ENCODE results near the gene TMEM140.

The TMEM140 gene

GRCh38 chr7:135164357-135165061 lies 16.6 kb downstream of the TMEM140 start:
- TF ChIP-seq CSDC2 (CRISPR knock-in tag; IDR thresholded peaks at IDR 0.05), result no peak
- no peak for TF ChIP-seq ZNF70 (CRISPR knock-in tag; IDR thresholded peaks at IDR 0.05)
- TF ChIP-seq CSRNP3 (CRISPR knock-in tag; IDR thresholded peaks at IDR 0.05), result no peak
- TF ChIP-seq PATZ1 (CRISPR knock-in tag; IDR thresholded peaks at IDR 0.05; ENCODE audit: borderline replicate concordance), result no peak
- TF ChIP-seq ZFP30 (CRISPR knock-in tag; IDR thresholded peaks at IDR 0.05), result no peak
- TF ChIP-seq ARNTL (CRISPR knock-in tag; IDR thresholded peaks at IDR 0.05; ENCODE audit: borderline replicate concordance, low read depth), result no peak
- TF ChIP-seq RARB (CRISPR knock-in tag; IDR thresholded peaks at IDR 0.05), result no peak
- TF ChIP-seq TSHZ2 (CRISPR knock-in tag; IDR thresholded peaks at IDR 0.05), result no peak
- no peak for TF ChIP-seq ZNF565 (CRISPR knock-in tag; conservative IDR thresholded peaks at IDR 0.05; ENCODE audit: low read depth)
- TF ChIP-seq ZNF8 (CRISPR knock-in tag; IDR thresholded peaks at IDR 0.05), result no peak
- TF ChIP-seq TCF4 (CRISPR knock-in tag; IDR thresholded peaks at IDR 0.05; ENCODE audit: borderline replicate concordance), result no peak
- no peak for TF ChIP-seq CREB5 (CRISPR knock-in tag; IDR thresholded peaks at IDR 0.05; ENCODE audit: low read depth)
- no peak for TF ChIP-seq ESRRG (CRISPR knock-in tag; IDR thresholded peaks at IDR 0.05)
- TF ChIP-seq ZFP3 (CRISPR knock-in tag; IDR thresholded peaks at IDR 0.05), result no peak
- TF ChIP-seq POU6F1 (CRISPR knock-in tag; IDR thresholded peaks at IDR 0.05; ENCODE audit: borderline replicate concordance, low read depth), result no peak
- no peak for TF ChIP-seq PPARA (CRISPR knock-in tag; IDR thresholded peaks at IDR 0.05; ENCODE audit: borderline replicate concordance)
- TF ChIP-seq TOX (CRISPR knock-in tag; IDR thresholded peaks at IDR 0.05; ENCODE audit: borderline replicate concordance), result no peak
- TF ChIP-seq OSR1 (CRISPR knock-in tag; IDR thresholded peaks at IDR 0.05), result no peak
- ATAC-seq, result no peak; the same call in none of the 3 replicates

GRCh38 chr7:135165862-135166261 lies 18.0 kb downstream of the TMEM140 start:
- TF ChIP-seq PATZ1 (CRISPR knock-in tag; IDR thresholded peaks at IDR 0.05; ENCODE audit: borderline replicate concordance), result no peak
- no peak for TF ChIP-seq TOX (CRISPR knock-in tag; IDR thresholded peaks at IDR 0.05; ENCODE audit: borderline replicate concordance)
- no peak for TF ChIP-seq TCF4 (CRISPR knock-in tag; IDR thresholded peaks at IDR 0.05; ENCODE audit: borderline replicate concordance)
- no peak for TF ChIP-seq OSR1 (CRISPR knock-in tag; IDR thresholded peaks at IDR 0.05)
- no peak for TF ChIP-seq ARNTL (CRISPR knock-in tag; IDR thresholded peaks at IDR 0.05; ENCODE audit: borderline replicate concordance, low read depth)
- no peak for TF ChIP-seq CREB5 (CRISPR knock-in tag; IDR thresholded peaks at IDR 0.05; ENCODE audit: low read depth)
- no peak for TF ChIP-seq GLIS3 (CRISPR knock-in tag; IDR thresholded peaks at IDR 0.05)
- no peak for TF ChIP-seq BACH2 (CRISPR knock-in tag; IDR thresholded peaks at IDR 0.05; ENCODE audit: borderline replicate concordance)
- no peak for TF ChIP-seq PPARA (CRISPR knock-in tag; IDR thresholded peaks at IDR 0.05; ENCODE audit: borderline replicate concordance)
- ATAC-seq, result no peak
